GM12878 (cell line): Measurements from ENCODE around the gene RAB3GAP1. TPM values are rescaled to one million over a fixed set of nuclear protein-coding genes. Genes with fewer than 3 reads are reported as not detected.

Experiments used
- ATAC-seq: fragments of 200-7000 bp; cut with Tn5 transposase; 3 replicates; pipeline ENCODE4 v1.9.1; 2020; ENCODE audit warnings: mild to moderate bottlenecking, moderate library complexity
- BruUV-seq: library from RNA; stranded (reverse); fragments of 400-500 nt; replicated peaks from 2 replicates; lab custom pipeline; 2021; lab: Mats Ljungman, UMichigan
- CTCF ChIA-PET: fragments of 300-600 bp; sonication (Branson Sonifier 250); formaldehyde crosslinking; extraction: SDS; loops from one replicate; lab custom pipeline; 2021; ENCODE audit warnings: inconsistent platforms; lab: Yijun Ruan, JAX
- POLR2A ChIA-PET: fragments of 350-600 bp; formaldehyde crosslinking; extraction: SDS; loops from one replicate; lab custom pipeline; 2021; ENCODE audit warnings: inconsistent platforms; lab: Charles Lee
- RAD21 ChIA-PET: fragments of 300-600 bp; sonication (Branson Sonifier 250); formaldehyde crosslinking; loops from one replicate; lab custom pipeline; 2023; ENCODE audit warnings: antibody characterized with exemption; ENCODE audit not compliant: unreplicated experiment; lab: Charles Lee
- SMC1A ChIA-PET: fragments of 300-600 bp; sonication (Branson Sonifier 250); formaldehyde crosslinking; loops from one replicate; lab custom pipeline; 2023; ENCODE audit not compliant: unreplicated experiment, uncharacterized antibody; lab: Charles Lee
- DNase-seq: peaks from one replicate; pipeline ENCODE4 v3.0.0-alpha.2; 2011; ENCODE audit warnings: low read depth, low spot score
- FAIRE-seq: peaks from 3 replicates; lab custom pipeline; 2011; peaks lifted over from hg19 to GRCh38; lab: Jason Lieb, UNC
- H2AFZ ChIP-seq: 2 replicates; pipeline ENCODE4 v1.6.0; 2011; ENCODE audit warnings: low read depth, low read length, control low read depth; ENCODE audit not compliant: control insufficient read depth
- H3K27ac ChIP-seq: 2 replicates; pipeline ENCODE4 v1.5.1; 2011; ENCODE audit warnings: control low read depth; ENCODE audit not compliant: control insufficient read depth, insufficient read depth
- H3K27me3 ChIP-seq, 2 experiments: replicated peaks in 1 of 2; 2 replicates each; pipeline versions ENCODE4 v1.6.0 to v1.6.1; 2011; ENCODE audit warnings: low read length in 1 of 2; ENCODE audit not compliant: control insufficient read depth in 2 of 2, insufficient read depth in 2 of 2
- H3K36me3 ChIP-seq, 2 experiments: 2 replicates each; pipeline ENCODE4 v1.5.1; 2011; ENCODE audit warnings: low read length in 1 of 2; ENCODE audit not compliant: control insufficient read depth in 2 of 2, insufficient read depth in 2 of 2
- H3K4me1 ChIP-seq: 2 replicates; pipeline ENCODE4 v1.6.1; 2011; ENCODE audit warnings: mild to moderate bottlenecking, low read length, moderate library complexity, mixed read lengths; ENCODE audit not compliant: control insufficient read depth, insufficient read depth
- H3K4me2 ChIP-seq: 2 replicates; pipeline ENCODE4 v1.6.0; 2011; ENCODE audit warnings: control low read depth; ENCODE audit not compliant: control insufficient read depth, insufficient read depth
- H3K4me3 ChIP-seq: fragments of 200-600 bp; sonication (generic); 2 replicates; pipeline ENCODE4 v1.5.1; 2016
- H3K79me2 ChIP-seq: 2 replicates; pipeline ENCODE4 v1.6.0; 2011; ENCODE audit warnings: low read length; ENCODE audit not compliant: control insufficient read depth, insufficient read depth
- H3K9ac ChIP-seq: 2 replicates; pipeline ENCODE4 v1.8.0; 2011; ENCODE audit warnings: low read length, control low read depth, mixed read lengths; ENCODE audit not compliant: control insufficient read depth, insufficient read depth
- H3K9me3 ChIP-seq: replicated peaks from 3 replicates; pipeline ENCODE4 v1.5.1; 2011; ENCODE audit warnings: mild to moderate bottlenecking, low read length; ENCODE audit not compliant: control insufficient read depth, insufficient read depth
- H4K20me1 ChIP-seq: 2 replicates; pipeline ENCODE4 v1.6.0; 2011; ENCODE audit not compliant: control insufficient read depth, insufficient read depth
- EED ChIP-seq: sonication (generic); IDR thresholded peaks from 2 replicates; pipeline ENCODE4 v1.6.1; 2016; ENCODE audit warnings: antibody characterized with exemption, low read depth
- IRF3 ChIP-seq: fragments of 450-650 bp; IDR thresholded peaks from 2 replicates; pipeline ENCODE4 v1.6.1; 2014; ENCODE audit warnings: mild to moderate bottlenecking
- MEF2A ChIP-seq: IDR thresholded peaks from 2 replicates; pipeline ENCODE4 v1.6.1; 2011; ENCODE audit warnings: low read depth, mild to moderate bottlenecking, low read length, moderate library complexity; ENCODE audit not compliant: insufficient read depth
- MTA2 ChIP-seq: fragments of 450-650 bp; IDR thresholded peaks from 2 replicates; pipeline ENCODE4 v1.6.1; 2016; ENCODE audit warnings: low read depth, mild to moderate bottlenecking, moderate library complexity
- MTA3 ChIP-seq: IDR thresholded peaks from 2 replicates; pipeline ENCODE4 v1.6.1; 2012; ENCODE audit warnings: low read length, inconsistent platforms, borderline replicate concordance
- MYB ChIP-seq: fragments of 150-350 bp; IDR thresholded peaks from 2 replicates; pipeline ENCODE4 v1.6.1; 2014; ENCODE audit warnings: mild to moderate bottlenecking, low read depth, low read length, borderline replicate concordance
- MYC ChIP-seq: IDR thresholded peaks from 2 replicates; pipeline ENCODE4 v1.6.1; 2011; ENCODE audit warnings: mild to moderate bottlenecking, low read length, moderate library complexity, inconsistent platforms; ENCODE audit not compliant: insufficient read depth, insufficient replicate concordance, insufficient read length, severe bottlenecking
- PAX8 ChIP-seq: fragments of 450-650 bp; IDR thresholded peaks from 2 replicates; pipeline ENCODE4 v1.6.1; 2017; ENCODE audit warnings: mild to moderate bottlenecking, moderate library complexity
- PKNOX1 ChIP-seq: fragments of 450-650 bp; IDR thresholded peaks from 2 replicates; pipeline ENCODE4 v1.6.1; 2016; ENCODE audit warnings: mild to moderate bottlenecking
- POU2F2 ChIP-seq: IDR thresholded peaks from 3 replicates; pipeline ENCODE4 v1.6.1; 2011; ENCODE audit warnings: low read depth, mild to moderate bottlenecking, low read length, borderline replicate concordance
- RFX5 ChIP-seq: IDR thresholded peaks from 2 replicates; pipeline ENCODE4 v1.6.1; 2011; ENCODE audit warnings: low read depth, low read length, improper control_type of control experiment
- SUZ12 ChIP-seq: fragments of 200-600 bp; sonication (generic); IDR thresholded peaks from one replicate; pipeline ENCODE4 v1.6.1; 2018; ENCODE audit warnings: antibody characterized with exemption, mild to moderate bottlenecking; ENCODE audit not compliant: unreplicated experiment
- USF1 ChIP-seq: IDR thresholded peaks from 2 replicates; pipeline ENCODE4 v1.6.1; 2011; ENCODE audit warnings: borderline replicate concordance, low read depth, mild to moderate bottlenecking, moderate library complexity, mixed read lengths, low read length; ENCODE audit not compliant: insufficient read depth; ENCODE audit errors: extremely low read length
- WGBS: methylation state at CpG from one replicate; pipeline ENCODE4 v1.1.6; 2016; ENCODE audit warnings: low lambda C conversion rate; ENCODE audit not compliant: insufficient replicate concordance, insufficient coverage; ENCODE audit errors: missing lambda C conversion rate; 5-methylcytosine and 5-hydroxymethylcytosine counted together
- in situ Hi-C: fragments of 300-500 bp; cut with MboI; formaldehyde crosslinking; loops from 9 replicates; pipeline ENCODE4 v1.14.3; 2018; ENCODE audit warnings: mixed read lengths
- intact Hi-C: fragments of 100-400 bp; cut with micrococcal nuclease; formaldehyde crosslinking; loops from one replicate; pipeline ENCODE4 v1.14.2; 2022; ENCODE audit not compliant: unreplicated experiment
- polyA plus RNA-seq, 11 experiments: library from polyadenylated mRNA; depleted of rRNA in 4 of 11; unstranded in 6 of 11; stranded (reverse) in 5 of 11; fragments of >200 nt; fragmentation: Nextera tagmentation in 4 of 11; fragmentation: Illumina TruSeq in 1 of 11; extraction: Ambion mirVana in 4 of 11; extraction: Trizol in 1 of 11; gene quantifications; 1 replicate in 1 of 11; 2 replicates in 10 of 11; pipeline versions ENCODE4 v1.2.1 to v1.2.3, GENCODE V29; 2011 to 2016; ENCODE audit warnings: inconsistent platforms in 2 of 11, missing spikeins in 2 of 11, low read depth in 1 of 11
- total RNA-seq, 4 experiments: library from RNA; depleted of rRNA in 3 of 4; stranded (reverse); fragments of >200 nt in 3 of 4; fragmentation: Illumina TruSeq in 1 of 4; extraction: Trizol in 1 of 4; gene quantifications; 2 replicates each; pipeline versions ENCODE4 v1.2.1 to v1.2.3, GENCODE V29; 2013 to 2021
- TF ChIP-seq, protein P1 (sequence below): IDR thresholded peaks from 2 replicates; pipeline ENCODE4 v1.6.1; 2011; ENCODE audit warnings: mild to moderate bottlenecking, low read depth, low read length, moderate library complexity; ENCODE audit not compliant: insufficient replicate concordance
- TF ChIP-seq, protein P2 (sequence below): IDR thresholded peaks from 2 replicates; pipeline ENCODE4 v1.6.1; 2012; ENCODE audit warnings: low read depth, low read length, improper control_type of control experiment
- TF ChIP-seq, protein P3 (sequence below): IDR thresholded peaks from 2 replicates; pipeline ENCODE4 v1.6.1; 2012; ENCODE audit warnings: mild to moderate bottlenecking, low read depth, low read length

RAB3GAP1 gene
- total and polyA plus RNA-seq, 10 of the 15 experiments (the other 5 are each of a cell fraction or from before 2014, with no cell fraction given): 13.7 to 36.9 (median 21.0) TPM

DNA sequence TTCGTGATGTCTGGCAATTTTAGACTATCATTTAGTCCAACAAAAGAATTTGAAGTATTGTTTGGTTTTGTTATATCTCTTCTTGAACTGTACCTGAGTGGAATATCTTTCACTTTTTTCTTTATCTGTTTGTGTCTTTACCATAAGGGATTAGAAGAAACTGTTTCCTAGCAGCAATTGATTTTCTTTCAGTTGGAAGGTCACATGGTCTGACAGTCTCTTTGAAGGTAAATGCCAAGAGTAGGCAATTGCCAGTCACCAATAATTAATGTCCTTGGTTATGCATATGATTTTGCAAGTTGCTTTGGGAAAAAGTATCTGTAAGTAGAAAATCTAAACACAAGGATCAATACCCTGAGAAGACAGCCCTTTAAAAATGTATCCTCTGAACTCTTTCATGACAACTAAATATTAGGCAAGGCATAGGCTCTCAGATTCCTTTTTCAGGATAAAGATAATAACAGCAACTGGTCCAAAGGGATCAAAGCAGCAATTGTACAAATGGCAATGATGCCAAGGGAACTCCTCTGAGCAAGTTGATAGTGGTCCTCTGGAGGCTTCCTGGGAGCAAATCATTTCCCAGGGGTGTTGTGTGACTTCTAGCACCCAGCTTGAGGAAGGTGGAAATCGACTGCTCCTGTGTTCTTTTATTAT is 22.5 kb upstream of the RAB3GAP1 start:
- Histone ChIP-seq H3K79me2 (no peaks in the 10 kb centered on the region), H3K9me3 (no peaks in the 10 kb centered on the region), H4K20me1 (no peaks in the 10 kb centered on the region), H3K27ac (no peak overlapping the region), H3K9ac (no peak overlapping the region), H3K4me3 (no peak overlapping the region), H2AFZ (no peak overlapping the region), H3K36me3 (no peaks in the 10 kb centered on the region), H3K27me3 (no peaks in the 10 kb centered on the region), H3K4me2 (no peak overlapping the region), H3K4me1 (no peaks in the 10 kb centered on the region)
- TF ChIP-seq USF1: no peak
- TF ChIP-seq RFX5: no peak
- no peak for TF ChIP-seq MYB
- TF ChIP-seq POU2F2: no peak
- TF ChIP-seq MTA2: no peak
- TF ChIP-seq MTA3: no peak
- TF ChIP-seq MYC: no peak
- no peak for TF ChIP-seq MEF2A
- no peak for TF ChIP-seq SUZ12
- TF ChIP-seq, protein P1, sequence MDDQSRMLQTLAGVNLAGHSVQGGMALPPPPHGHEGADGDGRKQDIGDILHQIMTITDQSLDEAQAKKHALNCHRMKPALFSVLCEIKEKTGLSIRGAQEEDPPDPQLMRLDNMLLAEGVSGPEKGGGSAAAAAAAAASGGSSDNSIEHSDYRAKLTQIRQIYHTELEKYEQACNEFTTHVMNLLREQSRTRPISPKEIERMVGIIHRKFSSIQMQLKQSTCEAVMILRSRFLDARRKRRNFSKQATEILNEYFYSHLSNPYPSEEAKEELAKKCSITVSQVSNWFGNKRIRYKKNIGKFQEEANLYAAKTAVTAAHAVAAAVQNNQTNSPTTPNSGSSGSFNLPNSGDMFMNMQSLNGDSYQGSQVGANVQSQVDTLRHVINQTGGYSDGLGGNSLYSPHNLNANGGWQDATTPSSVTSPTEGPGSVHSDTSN: no peak
- TF ChIP-seq PAX8: no peak
- TF ChIP-seq EED: no peak
- no peak for TF ChIP-seq PKNOX1
- TF ChIP-seq, protein P2, sequence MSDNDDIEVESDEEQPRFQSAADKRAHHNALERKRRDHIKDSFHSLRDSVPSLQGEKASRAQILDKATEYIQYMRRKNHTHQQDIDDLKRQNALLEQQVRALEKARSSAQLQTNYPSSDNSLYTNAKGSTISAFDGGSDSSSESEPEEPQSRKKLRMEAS: no peak
- no peak for TF ChIP-seq IRF3
- TF ChIP-seq, protein P3, sequence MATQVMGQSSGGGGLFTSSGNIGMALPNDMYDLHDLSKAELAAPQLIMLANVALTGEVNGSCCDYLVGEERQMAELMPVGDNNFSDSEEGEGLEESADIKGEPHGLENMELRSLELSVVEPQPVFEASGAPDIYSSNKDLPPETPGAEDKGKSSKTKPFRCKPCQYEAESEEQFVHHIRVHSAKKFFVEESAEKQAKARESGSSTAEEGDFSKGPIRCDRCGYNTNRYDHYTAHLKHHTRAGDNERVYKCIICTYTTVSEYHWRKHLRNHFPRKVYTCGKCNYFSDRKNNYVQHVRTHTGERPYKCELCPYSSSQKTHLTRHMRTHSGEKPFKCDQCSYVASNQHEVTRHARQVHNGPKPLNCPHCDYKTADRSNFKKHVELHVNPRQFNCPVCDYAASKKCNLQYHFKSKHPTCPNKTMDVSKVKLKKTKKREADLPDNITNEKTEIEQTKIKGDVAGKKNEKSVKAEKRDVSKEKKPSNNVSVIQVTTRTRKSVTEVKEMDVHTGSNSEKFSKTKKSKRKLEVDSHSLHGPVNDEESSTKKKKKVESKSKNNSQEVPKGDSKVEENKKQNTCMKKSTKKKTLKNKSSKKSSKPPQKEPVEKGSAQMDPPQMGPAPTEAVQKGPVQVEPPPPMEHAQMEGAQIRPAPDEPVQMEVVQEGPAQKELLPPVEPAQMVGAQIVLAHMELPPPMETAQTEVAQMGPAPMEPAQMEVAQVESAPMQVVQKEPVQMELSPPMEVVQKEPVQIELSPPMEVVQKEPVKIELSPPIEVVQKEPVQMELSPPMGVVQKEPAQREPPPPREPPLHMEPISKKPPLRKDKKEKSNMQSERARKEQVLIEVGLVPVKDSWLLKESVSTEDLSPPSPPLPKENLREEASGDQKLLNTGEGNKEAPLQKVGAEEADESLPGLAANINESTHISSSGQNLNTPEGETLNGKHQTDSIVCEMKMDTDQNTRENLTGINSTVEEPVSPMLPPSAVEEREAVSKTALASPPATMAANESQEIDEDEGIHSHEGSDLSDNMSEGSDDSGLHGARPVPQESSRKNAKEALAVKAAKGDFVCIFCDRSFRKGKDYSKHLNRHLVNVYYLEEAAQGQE: no peak
- FAIRE-seq (no peak), ATAC-seq (no peak), DNase-seq (no peak)
- intact Hi-C loops (no loop called here), in situ Hi-C loops (no loop called here)
- POLR2A ChIA-PET: no interaction called here
- 4% methylated on average over 2 of the region's 2 CpGs for WGBS
- no TSS peak for BruUV-seq
- CTCF ChIA-PET: no interaction called here
- SMC1A ChIA-PET: no interaction called here
- RAD21 ChIA-PET: no interaction called here
